Endothelial cell of umbilical vein (primary cell): ENCODE results near the gene AHNAK2. TPM values are rescaled to one million over a fixed set of nuclear protein-coding genes. Genes with fewer than 3 reads are reported as not detected.

ENCODE experiments used
- BruUV-seq: library from RNA; stranded (reverse); fragments of 400-500 nt; replicated peaks from 2 replicates; lab custom pipeline; 2021; lab: Mats Ljungman, UMichigan
- CTCF ChIA-PET: fragments of 300-600, 350-600 bp; sonication (Branson Sonifier 250); formaldehyde crosslinking; loops from one replicate; lab custom pipeline; 2021; ENCODE audit warnings: antibody characterized with exemption, inconsistent platforms; lab: Charles Lee
- POLR2A ChIA-PET: fragments of 300-600, 350-600 bp; sonication (Branson Sonifier 250); formaldehyde crosslinking; loops from one replicate; lab custom pipeline; 2021; ENCODE audit warnings: antibody characterized with exemption, inconsistent platforms; lab: Charles Lee
- DNase-seq: peaks from one replicate; pipeline ENCODE4 v3.0.0-alpha.2; 2011; ENCODE audit warnings: low read depth, low spot score
- FAIRE-seq: peaks from 2 replicates; lab custom pipeline; 2011; peaks lifted over from hg19 to GRCh38; lab: Jason Lieb, UNC
- H2AFZ ChIP-seq: 2 replicates; pipeline ENCODE4 v1.6.0; 2012; ENCODE audit warnings: low read depth, low read length, control low read depth, inconsistent platforms
- H3K27ac ChIP-seq: 2 replicates; pipeline ENCODE4 v1.5.1; 2011; ENCODE audit warnings: low read depth, mild to moderate bottlenecking, control low read depth, low read length, moderate library complexity; ENCODE audit not compliant: insufficient read depth
- H3K27me3 ChIP-seq, 2 experiments: 2 replicates each; pipeline versions ENCODE4 v1.6.0 to v1.6.1; 2011; ENCODE audit warnings: low read length in 2 of 2, mixed read lengths in 1 of 2; ENCODE audit not compliant: control insufficient read depth in 2 of 2, insufficient read depth in 2 of 2
- H3K36me3 ChIP-seq, 2 experiments: 2 replicates in 1 of 2; 3 replicates in 1 of 2; pipeline ENCODE4 v1.5.1; 2011; ENCODE audit warnings: low read length in 2 of 2, mild to moderate bottlenecking in 1 of 2, moderate library complexity in 1 of 2; ENCODE audit not compliant: control insufficient read depth in 2 of 2, insufficient read depth in 2 of 2; ENCODE audit errors: extremely low read depth in 1 of 2
- H3K4me1 ChIP-seq: 3 replicates; pipeline ENCODE4 v1.5.1; 2011; ENCODE audit warnings: mild to moderate bottlenecking, low read length; ENCODE audit not compliant: control insufficient read depth, insufficient read depth; ENCODE audit errors: extremely low read depth
- H3K4me2 ChIP-seq: 2 replicates; pipeline ENCODE4 v1.6.1; 2011; ENCODE audit warnings: low read length, control low read depth, mixed read lengths; ENCODE audit not compliant: insufficient read depth
- H3K4me3 ChIP-seq, 3 experiments: fragments of 200-600 bp in 1 of 3; sonication (generic), shearing (Covaris generic) in 1 of 3; replicated peaks in 1 of 3; 2 replicates each; pipeline ENCODE4 v1.5.1; 2011 to 2016; ENCODE audit warnings: control low read depth in 3 of 3, low read length in 3 of 3, mild to moderate bottlenecking in 2 of 3, inconsistent platforms in 1 of 3, low read depth in 1 of 3, moderate library complexity in 1 of 3; ENCODE audit not compliant: insufficient read depth in 1 of 3
- H3K79me2 ChIP-seq: 2 replicates; pipeline ENCODE4 v1.6.0; 2012; ENCODE audit warnings: low read length, inconsistent platforms; ENCODE audit not compliant: control insufficient read depth, insufficient read depth
- H3K9ac ChIP-seq: replicated peaks from 2 replicates; pipeline ENCODE3; 2011; ENCODE audit warnings: low read length, control low read depth; ENCODE audit not compliant: insufficient read depth; ENCODE audit errors: extremely low read depth
- H3K9me1 ChIP-seq: replicated peaks from 3 replicates; pipeline ENCODE4 v1.6.0; 2011; ENCODE audit warnings: mild to moderate bottlenecking, low read length; ENCODE audit not compliant: control insufficient read depth, insufficient read depth; ENCODE audit errors: extremely low read depth
- H3K9me3 ChIP-seq: replicated peaks from 2 replicates; pipeline ENCODE4 v1.5.1; 2012; ENCODE audit warnings: low read length, inconsistent platforms; ENCODE audit not compliant: control insufficient read depth, insufficient read depth
- H4K20me1 ChIP-seq: replicated peaks from 2 replicates; pipeline ENCODE3; 2011; ENCODE audit warnings: mild to moderate bottlenecking, low read length; ENCODE audit not compliant: control insufficient read depth, insufficient read depth; ENCODE audit errors: extremely low read depth
- CTCF ChIP-seq, 2 donors: IDR thresholded peaks; 1 replicate in 1 of 2; 2 replicates in 1 of 2; pipeline ENCODE4 v1.5.1; 2011; ENCODE audit warnings: low read length in 2 of 2, mild to moderate bottlenecking in 2 of 2, moderate library complexity in 2 of 2, control low read depth in 1 of 2, inconsistent platforms in 1 of 2, low read depth in 1 of 2; ENCODE audit not compliant: insufficient read depth in 1 of 2; ENCODE audit errors: extremely low read depth in 1 of 2
- EZH2 ChIP-seq: IDR thresholded peaks from 2 replicates; pipeline ENCODE4 v1.6.1; 2012; ENCODE audit warnings: borderline replicate concordance, low read depth, mild to moderate bottlenecking, moderate library complexity, low read length, inconsistent platforms; ENCODE audit not compliant: severe bottlenecking
- FOS ChIP-seq: IDR thresholded peaks from 2 replicates; pipeline ENCODE4 v1.6.1; 2011; ENCODE audit warnings: mild to moderate bottlenecking, low read length, moderate library complexity, borderline replicate concordance; ENCODE audit not compliant: insufficient read depth
- GATA2 ChIP-seq: IDR thresholded peaks from 2 replicates; pipeline ENCODE4 v1.7.0; 2011; ENCODE audit warnings: low read depth, mild to moderate bottlenecking, moderate library complexity, mixed read lengths, low read length; ENCODE audit not compliant: insufficient read length, insufficient read depth
- JUN ChIP-seq: IDR thresholded peaks from 2 replicates; pipeline ENCODE4 v1.6.1; 2011; ENCODE audit warnings: borderline replicate concordance, low read depth; ENCODE audit not compliant: insufficient read length, insufficient read depth
- MAX ChIP-seq: IDR thresholded peaks from 2 replicates; pipeline ENCODE4 v1.6.1; 2011; ENCODE audit not compliant: insufficient read depth, insufficient read length
- MYC ChIP-seq: IDR thresholded peaks from one replicate; pipeline ENCODE4 v1.6.1; 2011; ENCODE audit warnings: mild to moderate bottlenecking, low read depth, low read length
- POLR2A ChIP-seq: IDR thresholded peaks from 2 replicates; pipeline ENCODE4 v1.6.1; 2012; ENCODE audit warnings: low read depth, mild to moderate bottlenecking, control low read depth, low read length
- POLR2AphosphoS5 ChIP-seq: IDR thresholded peaks from 2 replicates; pipeline ENCODE4 v1.6.1; 2012; ENCODE audit warnings: low read depth, mild to moderate bottlenecking, control low read depth, low read length, moderate library complexity; ENCODE audit not compliant: insufficient read depth
- dilution Hi-C: fragments of 300-500 bp; cut with MboI; formaldehyde crosslinking; loops from one replicate; pipeline ENCODE4 v1.15.0; 2019; ENCODE audit warnings: low sequenced_read_pairs; ENCODE audit not compliant: extremely low pct_ligation_motif_present
- intact Hi-C: fragments of 100-400 bp; cut with micrococcal nuclease; formaldehyde crosslinking; loops from one replicate; pipeline ENCODE4 v1.10.0; 2022
- polyA plus RNA-seq, 4 experiments: library from polyadenylated mRNA; depleted of rRNA in 3 of 4; stranded (reverse) in 3 of 4; unstranded in 1 of 4; fragments of >200 nt; gene quantifications; 2 replicates each; pipeline versions ENCODE4 v1.2.1 to v1.2.3, GENCODE V29; 2011 to 2012; ENCODE audit warnings: missing spikeins in 1 of 4
- total RNA-seq: library from RNA; stranded (reverse); gene quantifications from 2 replicates; pipeline ENCODE4 v1.2.3, GENCODE V29; 2021

Gene AHNAK2
- total and polyA plus RNA-seq, 2 donors (not counting 3 experiments of a cell fraction or from before 2014, with no cell fraction given) = 17.7 to 68.7 TPM

- no peak for FAIRE-seq
- Histone ChIP-seq H3K4me3 (no peak overlapping the region), H3K27ac (no peak overlapping the region), H3K4me2 (no peak overlapping the region), H3K36me3 (no peaks in the 10 kb centered on the region), H3K9me1 (no peaks in the 10 kb centered on the region), H2AFZ (no peak overlapping the region), H3K9me3 (no peaks in the 10 kb centered on the region), H3K79me2 (no peaks in the 10 kb centered on the region), H3K27me3 (peaks cover 5 to 7% of the 10 kb centered on the region in 2 experiments), H3K4me1 (no peaks in the 10 kb centered on the region), H3K9ac (no peak overlapping the region), H4K20me1 (no peaks in the 10 kb centered on the region)
- dilution Hi-C loops = no loop called here
- BruUV-seq = no TSS peak
- POLR2A ChIA-PET = no interaction called here
- TF ChIP-seq EZH2 (no peak), GATA2 (no peak), JUN (no peak), POLR2AphosphoS5 (no peak), MAX (no peak), MYC (no peak), POLR2A (no peak), CTCF (IDR thresholded peaks at IDR 0.05; ENCODE audit: extremely low read depth in 1 of 2, insufficient read depth in 1 of 2, low read depth in 1 of 2, low read length in 2 of 2) (no peak), FOS (no peak)
- intact Hi-C loops = no loop called here
- no peak for DNase-seq
- CTCF ChIA-PET = interaction anchor here (1.8 kb wide), 1 partner anchor 16 kb away, joined by 9 read pairs; no protein-coding TSS in a partner anchor
These were observed 61.1 kb downstream of the AHNAK2 start for GRCh38 chr14:104917116-104917515.
